ENCODE measurements around the gene NECTIN2. TPM values are rescaled to one million over a fixed set of nuclear protein-coding genes. Genes with fewer than 3 reads are reported as not detected.
A peak's percentile ranks its signal among the peaks of the same experiment; 100 is the strongest.

NECTIN2 gene
- total and polyA plus RNA-seq, 12 donors, result 82.7 to 243 (median 129) TPM

DNA sequence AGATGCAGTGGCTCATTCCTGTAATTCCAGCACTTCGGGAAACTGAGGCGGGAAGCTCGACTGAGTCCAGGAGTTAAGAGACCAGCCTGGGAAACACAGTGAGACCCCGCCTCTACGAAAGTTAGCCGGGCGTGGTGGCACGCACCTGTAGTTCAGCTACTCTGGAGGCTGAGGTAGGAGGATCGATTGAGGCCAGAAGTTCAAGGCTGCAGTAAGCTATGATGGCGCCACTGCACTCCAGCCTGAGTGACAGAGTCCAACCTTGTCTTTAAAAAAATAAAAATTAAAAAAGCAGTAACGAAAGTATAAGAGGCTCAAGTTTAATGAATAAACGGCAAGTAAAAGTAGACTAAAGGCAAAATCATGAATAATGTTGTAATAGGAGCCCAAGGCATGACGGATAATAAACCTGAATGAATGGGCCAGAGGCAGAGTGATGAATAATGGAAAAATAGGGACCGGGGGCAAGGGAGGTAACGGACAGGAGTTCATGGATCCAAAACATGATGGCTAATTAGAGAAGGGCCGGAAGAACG is 43.8 kb downstream of the NECTIN2 start:
- Histone ChIP-seq H3K27ac (peak overlapping the region in 4 of 5 donors; percentile 66 to 99 (median 93)), H3K36me3 (replicated peaks in 1 of 2) (peaks cover 0 to 46% of the 10 kb centered on the region in 2 donors), H3K27me3 (no peaks in the 10 kb centered on the region), H3K4me1 (replicated peaks in 1 of 2) (peaks cover 20 to 26% of the 10 kb centered on the region in 2 donors), H3K4me3 (peak overlapping the region in 2 of 4 donors; percentile 23 to 56), H3K9me3 (replicated peaks in 1 of 3) (no peaks in the 10 kb centered on the region)
- TF ChIP-seq POLR2A (IDR thresholded peaks at IDR 0.05), result no peak
- TF ChIP-seq, protein P1, sequence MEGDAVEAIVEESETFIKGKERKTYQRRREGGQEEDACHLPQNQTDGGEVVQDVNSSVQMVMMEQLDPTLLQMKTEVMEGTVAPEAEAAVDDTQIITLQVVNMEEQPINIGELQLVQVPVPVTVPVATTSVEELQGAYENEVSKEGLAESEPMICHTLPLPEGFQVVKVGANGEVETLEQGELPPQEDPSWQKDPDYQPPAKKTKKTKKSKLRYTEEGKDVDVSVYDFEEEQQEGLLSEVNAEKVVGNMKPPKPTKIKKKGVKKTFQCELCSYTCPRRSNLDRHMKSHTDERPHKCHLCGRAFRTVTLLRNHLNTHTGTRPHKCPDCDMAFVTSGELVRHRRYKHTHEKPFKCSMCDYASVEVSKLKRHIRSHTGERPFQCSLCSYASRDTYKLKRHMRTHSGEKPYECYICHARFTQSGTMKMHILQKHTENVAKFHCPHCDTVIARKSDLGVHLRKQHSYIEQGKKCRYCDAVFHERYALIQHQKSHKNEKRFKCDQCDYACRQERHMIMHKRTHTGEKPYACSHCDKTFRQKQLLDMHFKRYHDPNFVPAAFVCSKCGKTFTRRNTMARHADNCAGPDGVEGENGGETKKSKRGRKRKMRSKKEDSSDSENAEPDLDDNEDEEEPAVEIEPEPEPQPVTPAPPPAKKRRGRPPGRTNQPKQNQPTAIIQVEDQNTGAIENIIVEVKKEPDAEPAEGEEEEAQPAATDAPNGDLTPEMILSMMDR (IDR thresholded peaks at IDR 0.05), result no peak
- peak in 1 of 7 donors; percentile 69 for DNase-seq
- WGBS, 4 donors, result 40 to 48% (median 47%) methylated on average over 17 of the region's 17 CpGs
- intact Hi-C loops (cut with DNase I), result no loop called here

DNA sequence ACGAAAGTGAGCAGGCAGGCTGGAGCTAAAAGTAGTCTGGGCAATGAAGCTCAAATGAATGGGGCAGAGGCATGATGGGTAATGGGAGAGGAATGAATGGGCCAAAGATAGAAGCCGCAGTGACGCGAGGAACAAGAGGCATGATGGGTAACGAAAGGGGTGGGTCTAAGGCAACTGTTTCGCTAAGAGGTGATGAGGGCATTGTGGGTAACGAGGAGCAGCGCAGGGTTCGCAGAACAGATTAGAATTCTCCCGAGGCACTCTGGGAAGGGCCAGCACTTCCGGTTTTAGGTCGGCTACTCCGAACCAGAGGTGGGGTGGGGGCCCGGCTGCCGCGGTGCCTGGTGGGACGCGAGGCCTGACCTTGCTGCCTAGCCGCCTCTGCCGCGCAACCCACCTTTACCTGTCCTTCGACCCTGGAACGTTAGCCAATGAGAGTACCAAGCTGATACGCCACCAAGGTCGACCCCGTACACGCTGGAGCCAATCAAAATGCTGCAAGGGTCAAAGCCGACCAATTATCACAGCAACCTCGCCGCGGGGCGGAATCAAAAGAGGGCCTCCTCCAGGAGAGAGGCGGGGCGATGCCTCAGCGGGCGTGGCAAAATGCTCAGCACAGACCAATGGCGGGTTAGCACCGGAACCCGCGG is 44.4 kb downstream of the NECTIN2 start:
- intact Hi-C loops (cut with DNase I), result no loop called here
- Histone ChIP-seq H3K36me3 (replicated peaks in 1 of 2) (peaks cover 0 to 50% of the 10 kb centered on the region in 2 donors), H3K27ac (peak overlapping the region; percentile 66 to 99 (median 89)), H3K4me3 (peak overlapping the region in 2 of 4 donors; percentile 23 to 56), H3K27me3 (no peaks in the 10 kb centered on the region), H3K4me1 (replicated peaks in 1 of 2) (peaks cover 25 to 30% of the 10 kb centered on the region in 2 donors), H3K9me3 (replicated peaks in 1 of 3) (no peaks in the 10 kb centered on the region)
- TF ChIP-seq, protein P1 (IDR thresholded peaks at IDR 0.05), result no peak
- peak; percentile 24 to 64 for TF ChIP-seq POLR2A (IDR thresholded peaks at IDR 0.05)
- peak in 3 of 7 donors; percentile 100 for DNase-seq
- WGBS, 4 donors, result 0 to 1% (median 0%) methylated on average over 11 to 40 of the region's 40 CpGs

DNA sequence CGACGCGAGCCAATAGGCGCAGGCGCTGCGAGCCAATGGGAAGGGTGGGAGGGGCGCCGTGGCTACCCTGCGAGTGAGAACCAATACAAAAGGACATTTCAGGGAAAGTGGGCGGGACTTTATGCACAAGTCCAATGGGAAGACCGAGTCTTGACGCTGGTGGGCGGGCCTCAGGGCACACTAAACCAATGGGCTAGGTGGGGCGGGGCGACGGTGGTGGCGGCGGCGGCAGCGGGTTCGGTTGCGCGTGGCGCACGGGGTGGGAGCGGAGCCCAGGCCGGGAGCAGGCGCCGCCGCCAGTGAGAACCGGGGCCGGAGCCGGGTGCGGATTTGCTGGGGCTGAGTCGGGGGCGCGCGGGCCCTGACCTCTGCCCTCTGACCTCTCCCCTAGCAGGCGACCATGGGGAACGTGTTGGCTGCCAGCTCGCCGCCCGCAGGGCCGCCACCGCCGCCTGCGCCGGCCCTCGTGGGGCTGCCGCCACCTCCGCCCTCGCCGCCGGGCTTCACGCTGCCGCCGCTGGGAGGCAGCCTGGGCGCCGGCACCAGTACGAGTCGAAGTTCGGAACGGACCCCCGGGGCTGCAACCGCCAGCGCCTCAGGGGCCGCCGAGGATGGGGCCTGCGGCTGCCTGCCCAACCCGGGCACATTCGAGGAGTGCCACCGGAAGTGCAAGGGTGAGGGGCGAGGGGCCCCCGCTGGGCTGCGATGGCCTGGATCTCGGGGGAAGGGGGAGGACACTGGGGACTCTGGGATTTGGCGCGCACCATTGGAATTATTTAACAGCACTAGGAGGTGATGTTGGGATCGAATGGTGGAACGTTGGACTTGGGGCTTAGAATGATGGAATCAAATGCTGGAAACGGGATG is 45.2 kb downstream of the NECTIN2 start, which contains the start of gene TOMM40:
Gene TOMM40, plus strand, starts transcription at position 239 of the 867 bp plus-strand sequence. Its CDS starts 162 bp downstream, at position 401.
- peak in 5 of 7 donors; percentile 35 to 100 (median 100) for DNase-seq
- intact Hi-C loops (cut with DNase I), result no loop called here
- WGBS, 4 donors, result 0 to 1% (median 1%) methylated on average over 9 to 81 of the region's 81 CpGs

More for the DNA sequence above, 45.2 kb downstream of the NECTIN2 start, which contains the start of gene TOMM40:
- Histone ChIP-seq H3K4me1 (replicated peaks in 1 of 2) (peaks cover 25 to 32% of the 10 kb centered on the region in 2 donors), H3K27me3 (no peaks in the 10 kb centered on the region), H3K27ac (peak within 1 kb of the TSS; percentile 66 to 99 (median 89)), H3K9me3 (replicated peaks in 1 of 3) (no peaks in the 10 kb centered on the region), H3K36me3 (replicated peaks in 1 of 2) (peaks cover 0 to 51% of the 10 kb centered on the region in 2 donors), H3K4me3 (peak within 1 kb of the TSS; percentile 1 to 90 (median 54))
- TF ChIP-seq, protein P1 (IDR thresholded peaks at IDR 0.05), result peak in 2 of 6 experiments; percentile 22 to 33
- peak; percentile 60 to 86 for TF ChIP-seq POLR2A (IDR thresholded peaks at IDR 0.05)
